BE2C (cell line): ENCODE measurements around the gene EMX2.

Experiments
- DNase-seq: peaks from one replicate; pipeline ENCODE4 v3.0.0-alpha.2; 2020
- H3K27me3 ChIP-seq: fragments of 250-450 bp; sonication (Bioruptor Pico); 2 replicates; pipeline ENCODE4 v1.5.1; 2020; ENCODE audit warnings: mild to moderate bottlenecking
- H3K36me3 ChIP-seq: fragments of 250-450 bp; sonication (Bioruptor Pico); 2 replicates; pipeline ENCODE4 v1.5.1; 2020; ENCODE audit warnings: mild to moderate bottlenecking
- H3K4me1 ChIP-seq: fragments of 250-450 bp; sonication (Bioruptor Pico); 2 replicates; pipeline ENCODE4 v1.5.1; 2020
- H3K4me3 ChIP-seq: 2 replicates; pipeline ENCODE4 v1.5.1; 2011; ENCODE audit warnings: low read depth, low read length
- H3K9me3 ChIP-seq: fragments of 250-450 bp; sonication (Bioruptor Pico); 2 replicates; pipeline ENCODE4 v1.5.1; 2020
- TF ChIP-seq, protein P1 (sequence below): IDR thresholded peaks from 2 replicates; pipeline ENCODE4 v1.5.1; 2012; ENCODE audit warnings: mild to moderate bottlenecking, low read depth, low read length

Gene EMX2

GRCh38 chr10:117541909-117542705, 439 bp upstream of the EMX2 start:
- Histone ChIP-seq H3K4me1 (no peaks in the 10 kb centered on the region), H3K4me3 (peak overlapping the region; percentile 11; the same call in 1 of the 2 replicates), H3K36me3 (no peaks in the 10 kb centered on the region), H3K27me3 (peaks cover 95% of the 10 kb centered on the region), H3K9me3 (no peaks in the 10 kb centered on the region)
- DNase-seq = peak; percentile 45
- TF ChIP-seq, protein P1, sequence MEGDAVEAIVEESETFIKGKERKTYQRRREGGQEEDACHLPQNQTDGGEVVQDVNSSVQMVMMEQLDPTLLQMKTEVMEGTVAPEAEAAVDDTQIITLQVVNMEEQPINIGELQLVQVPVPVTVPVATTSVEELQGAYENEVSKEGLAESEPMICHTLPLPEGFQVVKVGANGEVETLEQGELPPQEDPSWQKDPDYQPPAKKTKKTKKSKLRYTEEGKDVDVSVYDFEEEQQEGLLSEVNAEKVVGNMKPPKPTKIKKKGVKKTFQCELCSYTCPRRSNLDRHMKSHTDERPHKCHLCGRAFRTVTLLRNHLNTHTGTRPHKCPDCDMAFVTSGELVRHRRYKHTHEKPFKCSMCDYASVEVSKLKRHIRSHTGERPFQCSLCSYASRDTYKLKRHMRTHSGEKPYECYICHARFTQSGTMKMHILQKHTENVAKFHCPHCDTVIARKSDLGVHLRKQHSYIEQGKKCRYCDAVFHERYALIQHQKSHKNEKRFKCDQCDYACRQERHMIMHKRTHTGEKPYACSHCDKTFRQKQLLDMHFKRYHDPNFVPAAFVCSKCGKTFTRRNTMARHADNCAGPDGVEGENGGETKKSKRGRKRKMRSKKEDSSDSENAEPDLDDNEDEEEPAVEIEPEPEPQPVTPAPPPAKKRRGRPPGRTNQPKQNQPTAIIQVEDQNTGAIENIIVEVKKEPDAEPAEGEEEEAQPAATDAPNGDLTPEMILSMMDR = no peak

GRCh38 chr10:117543225-117544003, 868 bp downstream of the EMX2 start:
- TF ChIP-seq, protein P1 = no peak
- no peak overlapping the region for H3K4me3 ChIP-seq
- H3K4me1 ChIP-seq = no peaks in the 10 kb centered on the region
- DNase-seq = peak; percentile 54
- H3K27me3 ChIP-seq = peaks cover 95% of the 10 kb centered on the region
- H3K9me3 ChIP-seq = no peaks in the 10 kb centered on the region
- no peaks in the 10 kb centered on the region for H3K36me3 ChIP-seq

DNA sequence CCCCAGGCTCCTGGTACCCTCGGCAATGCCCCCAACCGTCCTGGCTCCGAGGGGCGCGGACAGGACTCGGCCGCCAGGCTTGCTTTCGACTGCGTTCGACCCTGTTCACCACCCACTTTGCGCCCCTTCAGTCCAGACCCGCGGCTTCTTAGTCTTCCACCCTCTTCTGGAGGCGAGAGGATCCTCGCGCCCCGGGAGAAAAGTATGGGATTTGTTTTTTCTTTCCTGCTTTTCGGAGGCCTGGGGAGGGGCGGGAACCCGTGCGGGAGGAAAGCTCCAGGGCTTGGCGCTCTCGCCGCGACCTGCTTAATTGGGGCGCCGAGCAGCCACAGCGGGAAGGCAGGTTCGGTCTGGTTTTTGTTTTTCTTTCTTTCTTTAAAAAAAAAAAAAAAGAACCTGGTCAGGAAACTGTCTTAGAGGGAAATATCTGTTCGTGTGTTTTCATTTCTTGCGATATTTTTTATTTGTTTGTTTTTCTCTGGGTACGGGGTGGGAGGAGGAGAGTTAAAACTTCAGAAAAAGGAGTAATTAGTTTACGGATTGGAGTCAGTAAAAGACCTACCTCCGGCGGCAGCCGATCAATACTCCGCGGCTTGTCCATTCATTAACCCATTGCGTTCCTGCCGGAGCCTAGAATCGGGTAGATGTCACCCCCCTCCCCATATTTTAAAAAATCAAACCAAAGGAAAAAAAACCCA, 1.6 kb downstream of the EMX2 start:
- H3K27me3 ChIP-seq = peaks cover 95% of the 10 kb centered on the region
- DNase-seq = no peak
- H3K4me1 ChIP-seq = no peaks in the 10 kb centered on the region
- H3K9me3 ChIP-seq = no peaks in the 10 kb centered on the region
- no peaks in the 10 kb centered on the region for H3K36me3 ChIP-seq
- no peak overlapping the region for H3K4me3 ChIP-seq
- TF ChIP-seq, protein P1 = no peak

GRCh38 chr10:117544711-117545140, 2.2 kb downstream of the EMX2 start:
- Histone ChIP-seq H3K27me3 (peaks cover 95% of the 10 kb centered on the region), H3K9me3 (no peaks in the 10 kb centered on the region), H3K4me1 (no peaks in the 10 kb centered on the region), H3K4me3 (no peak overlapping the region), H3K36me3 (no peaks in the 10 kb centered on the region)
- no peak for DNase-seq
- TF ChIP-seq, protein P1 = no peak

GRCh38 chr10:117545141-117546019, 2.8 kb downstream of the EMX2 start:
- Histone ChIP-seq H3K36me3 (no peaks in the 10 kb centered on the region), H3K27me3 (peaks cover 95% of the 10 kb centered on the region), H3K4me1 (no peaks in the 10 kb centered on the region), H3K4me3 (no peak overlapping the region), H3K9me3 (no peaks in the 10 kb centered on the region)
- no peak for DNase-seq
- TF ChIP-seq, protein P1 = no peak
